Endothelial cell of umbilical vein (primary cell): Measurements from ENCODE around the gene ARFRP1. TPM values are rescaled to one million over a fixed set of nuclear protein-coding genes. Genes with fewer than 3 reads are reported as not detected.

ENCODE experiments used
- BruUV-seq: library from RNA; stranded (reverse); fragments of 400-500 nt; replicated peaks from 2 replicates; lab custom pipeline; 2021; lab: Mats Ljungman, UMichigan
- CTCF ChIA-PET: fragments of 300-600, 350-600 bp; sonication (Branson Sonifier 250); formaldehyde crosslinking; loops from one replicate; lab custom pipeline; 2021; ENCODE audit warnings: antibody characterized with exemption, inconsistent platforms; lab: Charles Lee
- POLR2A ChIA-PET: fragments of 300-600, 350-600 bp; sonication (Branson Sonifier 250); formaldehyde crosslinking; loops from one replicate; lab custom pipeline; 2021; ENCODE audit warnings: antibody characterized with exemption, inconsistent platforms; lab: Charles Lee
- DNase-seq: peaks from one replicate; pipeline ENCODE4 v3.0.0-alpha.2; 2011; ENCODE audit warnings: low read depth, low spot score
- FAIRE-seq: peaks from 2 replicates; lab custom pipeline; 2011; peaks lifted over from hg19 to GRCh38; lab: Jason Lieb, UNC
- H2AFZ ChIP-seq: 2 replicates; pipeline ENCODE4 v1.6.0; 2012; ENCODE audit warnings: low read depth, low read length, control low read depth, inconsistent platforms
- H3K27ac ChIP-seq: 2 replicates; pipeline ENCODE4 v1.5.1; 2011; ENCODE audit warnings: low read depth, mild to moderate bottlenecking, control low read depth, low read length, moderate library complexity; ENCODE audit not compliant: insufficient read depth
- H3K27me3 ChIP-seq, 2 experiments: 2 replicates each; pipeline versions ENCODE4 v1.6.0 to v1.6.1; 2011; ENCODE audit warnings: low read length in 2 of 2, mixed read lengths in 1 of 2; ENCODE audit not compliant: control insufficient read depth in 2 of 2, insufficient read depth in 2 of 2
- H3K36me3 ChIP-seq, 2 experiments: 2 replicates in 1 of 2; 3 replicates in 1 of 2; pipeline ENCODE4 v1.5.1; 2011; ENCODE audit warnings: low read length in 2 of 2, mild to moderate bottlenecking in 1 of 2, moderate library complexity in 1 of 2; ENCODE audit not compliant: control insufficient read depth in 2 of 2, insufficient read depth in 2 of 2; ENCODE audit errors: extremely low read depth in 1 of 2
- H3K4me1 ChIP-seq: 3 replicates; pipeline ENCODE4 v1.5.1; 2011; ENCODE audit warnings: mild to moderate bottlenecking, low read length; ENCODE audit not compliant: control insufficient read depth, insufficient read depth; ENCODE audit errors: extremely low read depth
- H3K4me2 ChIP-seq: 2 replicates; pipeline ENCODE4 v1.6.1; 2011; ENCODE audit warnings: low read length, control low read depth, mixed read lengths; ENCODE audit not compliant: insufficient read depth
- H3K4me3 ChIP-seq, 3 experiments: fragments of 200-600 bp in 1 of 3; sonication (generic), shearing (Covaris generic) in 1 of 3; replicated peaks in 1 of 3; 2 replicates each; pipeline ENCODE4 v1.5.1; 2011 to 2016; ENCODE audit warnings: control low read depth in 3 of 3, low read length in 3 of 3, mild to moderate bottlenecking in 2 of 3, inconsistent platforms in 1 of 3, low read depth in 1 of 3, moderate library complexity in 1 of 3; ENCODE audit not compliant: insufficient read depth in 1 of 3
- H3K79me2 ChIP-seq: 2 replicates; pipeline ENCODE4 v1.6.0; 2012; ENCODE audit warnings: low read length, inconsistent platforms; ENCODE audit not compliant: control insufficient read depth, insufficient read depth
- H3K9ac ChIP-seq: replicated peaks from 2 replicates; pipeline ENCODE3; 2011; ENCODE audit warnings: low read length, control low read depth; ENCODE audit not compliant: insufficient read depth; ENCODE audit errors: extremely low read depth
- H3K9me1 ChIP-seq: replicated peaks from 3 replicates; pipeline ENCODE4 v1.6.0; 2011; ENCODE audit warnings: mild to moderate bottlenecking, low read length; ENCODE audit not compliant: control insufficient read depth, insufficient read depth; ENCODE audit errors: extremely low read depth
- H3K9me3 ChIP-seq: replicated peaks from 2 replicates; pipeline ENCODE4 v1.5.1; 2012; ENCODE audit warnings: low read length, inconsistent platforms; ENCODE audit not compliant: control insufficient read depth, insufficient read depth
- H4K20me1 ChIP-seq: replicated peaks from 2 replicates; pipeline ENCODE3; 2011; ENCODE audit warnings: mild to moderate bottlenecking, low read length; ENCODE audit not compliant: control insufficient read depth, insufficient read depth; ENCODE audit errors: extremely low read depth
- CTCF ChIP-seq, 2 donors: IDR thresholded peaks; 1 replicate in 1 of 2; 2 replicates in 1 of 2; pipeline ENCODE4 v1.5.1; 2011; ENCODE audit warnings: low read length in 2 of 2, mild to moderate bottlenecking in 2 of 2, moderate library complexity in 2 of 2, control low read depth in 1 of 2, inconsistent platforms in 1 of 2, low read depth in 1 of 2; ENCODE audit not compliant: insufficient read depth in 1 of 2; ENCODE audit errors: extremely low read depth in 1 of 2
- EZH2 ChIP-seq: IDR thresholded peaks from 2 replicates; pipeline ENCODE4 v1.6.1; 2012; ENCODE audit warnings: borderline replicate concordance, low read depth, mild to moderate bottlenecking, moderate library complexity, low read length, inconsistent platforms; ENCODE audit not compliant: severe bottlenecking
- FOS ChIP-seq: IDR thresholded peaks from 2 replicates; pipeline ENCODE4 v1.6.1; 2011; ENCODE audit warnings: mild to moderate bottlenecking, low read length, moderate library complexity, borderline replicate concordance; ENCODE audit not compliant: insufficient read depth
- GATA2 ChIP-seq: IDR thresholded peaks from 2 replicates; pipeline ENCODE4 v1.7.0; 2011; ENCODE audit warnings: low read depth, mild to moderate bottlenecking, moderate library complexity, mixed read lengths, low read length; ENCODE audit not compliant: insufficient read length, insufficient read depth
- JUN ChIP-seq: IDR thresholded peaks from 2 replicates; pipeline ENCODE4 v1.6.1; 2011; ENCODE audit warnings: borderline replicate concordance, low read depth; ENCODE audit not compliant: insufficient read length, insufficient read depth
- MYC ChIP-seq: IDR thresholded peaks from one replicate; pipeline ENCODE4 v1.6.1; 2011; ENCODE audit warnings: mild to moderate bottlenecking, low read depth, low read length
- POLR2A ChIP-seq: IDR thresholded peaks from 2 replicates; pipeline ENCODE4 v1.6.1; 2012; ENCODE audit warnings: low read depth, mild to moderate bottlenecking, control low read depth, low read length
- POLR2AphosphoS5 ChIP-seq: IDR thresholded peaks from 2 replicates; pipeline ENCODE4 v1.6.1; 2012; ENCODE audit warnings: low read depth, mild to moderate bottlenecking, control low read depth, low read length, moderate library complexity; ENCODE audit not compliant: insufficient read depth
- dilution Hi-C: fragments of 300-500 bp; cut with MboI; formaldehyde crosslinking; loops from one replicate; pipeline ENCODE4 v1.15.0; 2019; ENCODE audit warnings: low sequenced_read_pairs; ENCODE audit not compliant: extremely low pct_ligation_motif_present
- intact Hi-C: fragments of 100-400 bp; cut with micrococcal nuclease; formaldehyde crosslinking; loops from one replicate; pipeline ENCODE4 v1.10.0; 2022
- polyA plus RNA-seq, 4 experiments: library from polyadenylated mRNA; depleted of rRNA in 3 of 4; stranded (reverse) in 3 of 4; unstranded in 1 of 4; fragments of >200 nt; gene quantifications; 2 replicates each; pipeline versions ENCODE4 v1.2.1 to v1.2.3, GENCODE V29; 2011 to 2012; ENCODE audit warnings: missing spikeins in 1 of 4
- total RNA-seq: library from RNA; stranded (reverse); gene quantifications from 2 replicates; pipeline ENCODE4 v1.2.3, GENCODE V29; 2021
- TF ChIP-seq, protein P1 (sequence below): IDR thresholded peaks from 2 replicates; pipeline ENCODE4 v1.6.1; 2011; ENCODE audit not compliant: insufficient read depth, insufficient read length

ARFRP1 gene
- total and polyA plus RNA-seq, 2 donors (not counting 3 experiments of a cell fraction or from before 2014, with no cell fraction given): 48.7 to 51.6 TPM

DNA sequence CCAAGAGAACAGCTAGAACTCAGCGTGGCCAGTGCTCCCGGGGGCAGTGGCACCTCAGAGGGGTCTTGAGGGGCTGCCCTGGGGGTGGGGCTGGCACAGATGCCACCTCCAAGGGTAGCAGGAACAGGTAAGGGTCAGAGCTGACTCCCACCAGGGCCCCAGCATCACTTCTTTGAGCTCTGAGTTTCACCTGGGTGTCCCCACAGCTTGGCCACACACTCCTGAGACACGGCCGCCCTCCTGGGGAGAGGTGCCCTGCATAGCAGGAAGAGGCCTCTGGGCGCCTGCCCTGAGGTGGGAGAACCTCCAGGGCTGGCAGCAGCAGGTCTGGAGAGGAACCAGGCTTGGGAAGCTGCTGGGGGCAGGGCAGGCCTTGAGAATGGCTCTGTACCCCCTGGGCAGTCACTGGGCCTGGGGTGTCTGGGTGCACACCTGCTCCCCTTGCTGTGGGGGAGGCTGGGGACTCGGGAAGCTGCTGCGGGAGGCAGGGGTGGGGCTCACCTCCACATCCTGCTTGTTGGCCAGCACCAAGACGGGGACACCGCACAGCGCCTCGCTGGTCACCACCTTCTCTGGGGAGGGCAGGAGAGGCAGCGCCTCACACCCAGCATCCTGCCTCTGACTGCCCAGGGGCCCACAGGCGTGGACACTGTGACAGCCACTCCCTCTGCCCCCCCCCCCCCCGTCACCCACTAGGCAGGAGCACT, 6.3 kb downstream of the ARFRP1 start:
- H3K9ac ChIP-seq: no peak overlapping the region
- H4K20me1 ChIP-seq: no peaks in the 10 kb centered on the region
- DNase-seq (no peak), FAIRE-seq (no peak)
- no peak overlapping the region for H3K27ac ChIP-seq
- BruUV-seq: no TSS peak
- intact Hi-C loops (no loop called here), dilution Hi-C loops (no loop called here)
- H3K4me3 ChIP-seq: no peak overlapping the region
- H2AFZ ChIP-seq: no peak overlapping the region
- H3K36me3 ChIP-seq: peaks cover 8 to 17% of the 10 kb centered on the region in 2 experiments
- no peaks in the 10 kb centered on the region for H3K9me1 ChIP-seq
- ChIA-PET POLR2A (interaction anchor here (0.6 kb wide), 1 partner anchor 11 kb away, joined by 3 read pairs; no protein-coding TSS in a partner anchor), CTCF (no interaction called here)
- H3K4me2 ChIP-seq: no peak overlapping the region
- TF ChIP-seq FOS: no peak
- no peak for TF ChIP-seq POLR2A
- TF ChIP-seq MYC: no peak
- TF ChIP-seq CTCF (IDR thresholded peaks at IDR 0.05; ENCODE audit: extremely low read depth in 1 of 2, insufficient read depth in 1 of 2, low read depth in 1 of 2, low read length in 2 of 2): no peak
- no peak for TF ChIP-seq POLR2AphosphoS5
- TF ChIP-seq GATA2: no peak
- TF ChIP-seq, protein P1, sequence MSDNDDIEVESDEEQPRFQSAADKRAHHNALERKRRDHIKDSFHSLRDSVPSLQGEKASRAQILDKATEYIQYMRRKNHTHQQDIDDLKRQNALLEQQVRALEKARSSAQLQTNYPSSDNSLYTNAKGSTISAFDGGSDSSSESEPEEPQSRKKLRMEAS: no peak
- no peak for TF ChIP-seq EZH2
- no peak for TF ChIP-seq JUN
- no peaks in the 10 kb centered on the region for H3K9me3 ChIP-seq
- no peaks in the 10 kb centered on the region for H3K27me3 ChIP-seq
- H3K4me1 ChIP-seq: peaks cover 31% of the 10 kb centered on the region
- H3K79me2 ChIP-seq: peaks cover 9% of the 10 kb centered on the region
